GM18873 (cell line): Measurements from ENCODE around the gene LRP2.
"Not testable (repeated sequence)": the region's sequence is repeated elsewhere in the genome, so short reads cannot be mapped to it uniquely, and the experiment has no call there.

Source experiments
- ATAC-seq: cut with Tn5 transposase; IDR thresholded peaks from one replicate; pipeline ENCODE4 v1.9.1; 2021; ENCODE audit warnings: mild to moderate bottlenecking, moderate library complexity, moderate number of reproducible peaks; ENCODE audit not compliant: unreplicated experiment, low FRiP score

Gene LRP2

DNA sequence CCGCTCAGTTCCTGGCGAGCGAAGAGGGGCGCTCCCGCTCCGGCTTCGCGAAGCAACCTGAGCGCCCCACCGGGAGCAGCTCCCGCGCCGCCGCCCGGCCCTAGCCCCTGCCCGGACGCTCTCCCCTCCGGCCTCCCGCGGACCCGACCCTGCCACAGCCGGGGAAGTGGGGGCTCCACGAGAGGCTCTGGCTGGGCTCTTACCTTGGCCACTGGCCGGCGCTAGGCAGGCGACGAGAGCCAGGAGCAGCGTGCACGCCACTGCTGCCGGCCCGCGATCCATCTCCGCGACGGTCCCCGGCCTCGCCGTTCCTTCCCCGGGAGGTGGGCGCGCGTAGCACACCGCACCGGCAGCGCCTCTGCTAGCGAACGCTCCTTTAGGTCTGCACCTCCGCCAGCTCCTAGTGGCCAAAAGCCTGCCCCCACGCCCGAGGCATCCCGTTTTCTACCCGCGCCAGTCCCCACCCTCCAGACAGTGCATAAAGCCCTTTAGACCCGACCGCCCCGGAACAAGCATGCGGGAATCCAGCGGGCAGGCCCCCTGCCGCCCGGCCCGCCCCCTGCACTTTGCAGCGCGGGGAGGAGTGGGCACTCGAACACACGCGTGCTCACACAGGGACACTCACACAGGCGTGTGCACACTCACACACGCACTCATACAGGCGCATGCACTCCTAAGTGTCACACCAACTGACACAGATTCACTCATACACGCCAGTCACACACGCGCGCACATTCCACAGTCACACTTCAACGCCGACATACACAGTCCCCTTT, at the start of gene LRP2:
Gene LRP2 (minus strand): TSS at position 417 of the 776 bp plus-strand sequence. CDS start 135 bp downstream, at position 282.
- ATAC-seq = no peak

DNA sequence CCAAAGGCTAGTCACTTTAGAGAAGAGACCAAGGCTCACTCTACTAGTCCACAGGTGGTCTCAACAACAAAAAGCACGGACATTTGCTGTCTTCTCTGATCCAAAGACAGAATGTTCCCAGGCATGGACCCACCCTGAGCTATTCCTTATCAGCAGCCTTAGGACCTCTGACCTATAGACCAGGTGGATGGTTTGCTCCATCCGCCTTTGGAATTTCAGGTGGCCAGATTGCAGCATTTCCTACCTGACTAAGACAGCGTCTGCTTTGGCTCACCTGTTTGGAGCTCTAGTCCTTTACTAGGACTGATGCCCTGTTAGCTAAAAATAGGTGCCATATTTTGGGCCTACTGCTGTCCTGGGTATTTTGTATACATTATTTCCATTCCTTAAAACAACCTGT, 44.6 kb upstream of the LRP2 start:
- no peak for ATAC-seq

- ATAC-seq = not testable (repeated sequence)
Observed at GRCh38 chr2:169399491-169399890, 37.2 kb upstream of the LRP2 start.

DNA sequence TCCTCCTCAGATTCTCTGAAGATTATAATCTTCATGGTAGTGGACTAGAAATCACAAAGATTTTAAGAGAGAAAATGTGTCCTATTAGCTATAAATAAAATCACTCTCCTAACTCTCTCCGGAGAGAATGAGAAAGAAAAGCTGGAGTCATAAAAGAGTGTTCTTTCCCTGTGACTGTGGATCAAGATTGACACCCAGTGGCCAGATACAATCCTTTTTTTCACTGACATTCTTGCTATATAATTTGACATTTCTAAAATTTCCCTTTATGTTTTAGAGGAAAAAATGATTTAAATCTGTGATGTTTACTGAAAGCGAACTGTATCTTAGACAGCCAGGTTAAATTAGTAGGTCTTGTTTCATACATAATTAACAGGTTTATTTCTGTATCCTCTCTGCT, 35.4 kb upstream of the LRP2 start:
- ATAC-seq = no peak

DNA sequence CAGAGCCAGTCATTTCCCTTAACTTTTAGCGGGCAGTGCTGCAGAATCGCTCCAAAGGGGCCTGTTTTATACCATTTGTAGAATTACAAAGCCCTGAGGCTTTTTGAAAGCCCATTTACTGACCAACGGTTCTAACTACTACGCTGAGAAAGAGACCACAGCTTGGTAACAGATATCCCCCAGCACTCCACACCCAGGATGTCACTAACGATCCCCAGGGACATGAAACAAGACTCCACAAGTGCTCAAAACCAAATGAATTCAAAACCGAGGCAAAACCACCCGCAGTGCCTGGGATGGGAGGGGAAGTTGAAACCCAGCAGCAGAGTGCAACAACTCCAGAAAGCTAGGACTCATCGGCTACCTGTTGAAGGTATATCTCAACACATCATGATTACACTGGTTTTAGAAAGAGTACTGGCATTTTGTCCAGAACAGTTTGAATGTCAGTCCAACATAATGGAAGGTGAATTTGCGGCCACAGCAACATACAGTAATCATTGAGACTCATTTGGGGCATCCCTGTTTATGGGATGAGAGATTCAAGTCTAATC, 33.6 kb upstream of the LRP2 start:
- ATAC-seq = no peak

DNA sequence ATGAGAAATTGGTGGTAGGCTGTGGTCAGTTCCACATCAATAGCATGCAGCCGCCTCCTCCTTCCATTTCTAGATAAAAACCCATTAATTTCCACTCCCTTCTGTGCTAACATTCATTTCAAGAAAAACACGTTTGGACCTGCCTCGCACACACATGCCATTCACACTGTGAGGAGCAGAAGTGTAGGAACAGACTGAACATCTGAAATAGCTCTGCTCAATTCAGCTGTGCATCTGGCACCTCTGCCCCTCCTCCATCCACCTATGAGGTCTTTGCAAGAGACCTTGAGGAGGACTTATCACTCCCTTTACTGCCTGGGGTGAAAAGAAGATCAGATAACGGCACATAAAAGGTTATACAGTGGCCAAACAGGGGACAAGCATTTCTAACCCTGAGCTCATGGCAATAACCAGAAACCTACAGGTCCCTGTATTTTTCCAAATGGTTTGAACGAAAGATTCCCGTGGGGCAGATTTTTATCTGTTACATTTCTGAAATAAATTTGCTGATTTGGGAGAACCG, 30.8 kb upstream of the LRP2 start:
- no peak for ATAC-seq

GRCh38 chr2:169391236-169391635, 28.9 kb upstream of the LRP2 start:
- no peak for ATAC-seq

DNA sequence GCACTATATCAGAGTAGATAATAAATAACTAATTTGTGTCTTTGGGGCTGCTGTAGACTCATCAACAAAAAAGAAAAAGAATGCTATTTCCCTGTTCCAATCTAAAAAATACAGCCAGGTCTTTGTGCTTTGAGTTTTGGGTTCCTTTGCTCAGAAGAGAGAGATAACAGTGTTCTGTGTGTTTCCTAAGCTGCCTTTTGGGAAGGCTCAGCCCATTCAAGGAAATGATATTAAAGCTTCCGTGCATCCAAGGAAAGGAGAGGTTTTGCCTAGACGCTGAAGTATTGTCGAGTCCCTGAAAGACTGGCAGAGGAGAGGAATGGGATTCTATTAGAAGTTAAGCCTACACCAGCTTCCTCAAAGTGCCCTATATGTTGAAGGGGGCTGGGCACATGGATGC, 25.8 kb upstream of the LRP2 start:
- no peak for ATAC-seq

DNA sequence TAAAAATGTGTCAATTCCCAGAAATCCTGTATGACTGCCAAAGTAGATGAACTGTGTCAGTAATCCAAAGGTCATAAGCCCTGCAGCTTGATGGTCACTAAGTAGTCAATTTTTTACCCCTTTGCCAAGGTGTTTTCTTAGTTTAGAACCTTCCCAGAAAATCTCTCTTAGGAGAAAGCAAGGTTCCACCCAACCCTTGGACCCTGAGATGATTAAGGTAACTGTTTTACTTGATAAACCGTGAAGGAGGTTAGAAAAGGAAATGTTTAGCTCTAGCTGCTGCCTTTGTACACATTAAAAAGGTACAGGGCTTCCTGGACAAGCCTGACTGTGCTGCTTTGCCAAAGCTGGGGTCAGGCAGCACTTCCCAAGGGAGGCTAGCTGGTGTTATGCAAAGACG, 24.4 kb upstream of the LRP2 start:
- ATAC-seq = no peak

DNA sequence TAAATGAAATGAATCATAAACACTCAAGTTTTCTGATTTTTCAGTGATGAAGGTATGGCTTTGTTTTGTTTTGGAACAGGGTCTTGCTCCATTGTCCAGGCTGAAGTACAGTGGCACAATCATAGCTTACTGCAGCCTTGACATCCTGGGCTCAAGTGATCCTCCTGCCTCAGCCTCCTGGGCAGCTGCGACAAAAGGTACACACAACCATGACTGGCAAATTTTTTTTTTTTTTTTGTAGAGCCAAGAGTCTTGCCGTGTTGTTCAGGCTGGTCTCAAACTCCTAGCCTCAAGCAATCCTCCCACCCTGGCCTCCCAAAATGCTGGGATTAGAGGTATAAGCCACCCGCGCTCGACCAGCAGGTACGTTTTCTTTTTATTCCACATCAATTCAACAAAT, 22.5 kb upstream of the LRP2 start:
- no peak for ATAC-seq

DNA sequence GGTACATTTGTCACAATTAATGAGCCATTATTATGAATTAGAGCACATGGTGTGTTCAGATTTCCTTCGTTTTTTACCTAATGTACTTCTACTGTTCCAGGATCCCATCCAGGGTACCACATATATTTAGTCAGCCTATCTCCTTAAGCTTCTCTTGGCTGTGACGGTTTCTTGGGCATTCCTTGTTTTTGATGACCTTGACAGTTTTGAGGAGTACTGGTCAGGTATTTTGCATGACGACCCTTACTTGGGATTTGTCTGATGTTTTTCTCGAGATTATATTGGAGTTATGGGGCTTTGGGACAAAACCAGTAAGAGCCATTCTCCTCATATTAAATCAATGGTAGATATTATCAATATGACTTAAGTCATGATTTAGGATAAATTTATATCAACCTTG, 10.2 kb upstream of the LRP2 start:
- ATAC-seq = no peak

GRCh38 chr2:169366066-169366465, 3.7 kb upstream of the LRP2 start:
- no peak for ATAC-seq

DNA sequence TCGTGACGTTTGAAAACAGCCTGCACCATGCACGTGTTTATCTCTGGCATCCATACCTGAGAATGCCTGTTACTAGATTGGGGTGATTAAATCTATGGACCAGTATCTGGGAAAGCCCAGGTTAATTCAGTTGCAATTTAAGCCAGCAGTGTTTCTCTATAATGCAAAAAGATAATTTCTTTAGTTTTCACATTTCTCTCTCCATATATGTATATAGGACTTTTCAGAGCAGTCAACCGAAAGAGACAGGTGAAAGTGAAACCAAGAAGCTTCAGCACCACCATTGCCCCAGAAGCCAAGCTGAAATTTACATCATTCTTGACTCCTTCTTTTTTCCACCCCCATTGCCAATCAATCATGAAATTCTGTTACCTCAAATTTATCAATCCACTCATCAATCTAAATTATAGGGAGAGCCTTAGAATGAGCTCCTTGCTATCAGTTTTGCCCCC, 2.7 kb upstream of the LRP2 start:
- ATAC-seq = peak; percentile 63

DNA sequence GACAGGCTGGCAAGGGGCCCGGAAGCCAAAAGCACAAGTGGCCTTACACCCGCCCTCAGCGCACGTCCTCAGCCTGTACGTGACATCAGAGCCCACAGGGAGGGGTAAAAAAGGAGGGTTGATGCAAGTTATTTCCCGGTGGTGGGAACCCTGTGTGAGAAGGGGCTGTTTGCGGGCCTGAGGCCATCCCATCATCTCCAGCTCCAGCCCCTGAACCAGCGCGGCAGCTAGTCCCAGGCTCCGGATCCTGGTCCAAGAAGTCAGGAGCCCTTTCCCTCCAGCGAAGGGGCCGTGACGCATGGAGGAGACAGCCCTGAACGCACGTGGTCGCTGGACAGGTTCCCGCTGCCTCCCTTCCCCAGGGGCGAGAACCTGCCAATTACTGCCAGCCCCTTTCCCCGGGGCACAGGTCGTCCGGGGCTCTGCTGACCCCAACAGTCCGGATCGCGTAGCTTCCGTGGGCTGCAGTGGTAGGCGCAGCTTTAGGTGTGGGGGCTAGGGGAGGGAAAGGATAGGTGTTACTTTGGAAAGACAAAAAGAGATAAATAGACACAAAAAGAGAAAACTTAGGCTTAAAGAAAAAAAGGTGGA, 1.3 kb upstream of the LRP2 start:
- peak; percentile 61 for ATAC-seq

DNA sequence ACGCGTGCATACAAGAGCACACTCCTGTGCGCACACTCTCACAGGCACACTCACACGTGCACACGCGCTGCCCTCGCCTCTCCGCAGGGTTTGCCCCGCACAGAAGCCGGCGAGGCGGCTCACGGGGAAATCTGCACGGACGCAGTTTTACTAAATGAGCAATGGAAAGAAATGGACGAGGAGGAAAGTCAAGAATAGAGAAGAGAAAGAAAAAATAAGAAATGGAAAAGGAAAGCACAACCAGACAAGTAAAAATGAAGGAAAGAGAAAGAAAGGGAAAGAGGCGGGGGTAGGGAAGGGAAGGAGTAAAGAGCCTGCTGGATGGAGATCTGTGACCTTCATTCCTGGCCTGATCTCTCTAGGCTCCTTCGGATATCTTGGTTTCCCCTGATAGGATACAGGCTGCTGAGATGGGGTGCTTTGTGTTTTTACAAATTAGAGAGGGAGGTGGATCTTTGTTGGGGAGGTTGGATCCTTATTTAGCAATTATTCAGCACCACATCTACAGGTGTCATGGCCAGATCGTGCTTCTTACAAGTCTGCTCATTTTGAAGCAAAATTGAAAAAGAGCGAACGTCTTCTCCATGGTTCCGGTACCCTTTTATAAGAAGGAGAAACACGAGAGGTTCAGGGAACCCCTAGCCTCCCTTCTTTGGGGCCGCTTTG, 693 bp upstream of the LRP2 start:
- peak; percentile 3 for ATAC-seq

DNA sequence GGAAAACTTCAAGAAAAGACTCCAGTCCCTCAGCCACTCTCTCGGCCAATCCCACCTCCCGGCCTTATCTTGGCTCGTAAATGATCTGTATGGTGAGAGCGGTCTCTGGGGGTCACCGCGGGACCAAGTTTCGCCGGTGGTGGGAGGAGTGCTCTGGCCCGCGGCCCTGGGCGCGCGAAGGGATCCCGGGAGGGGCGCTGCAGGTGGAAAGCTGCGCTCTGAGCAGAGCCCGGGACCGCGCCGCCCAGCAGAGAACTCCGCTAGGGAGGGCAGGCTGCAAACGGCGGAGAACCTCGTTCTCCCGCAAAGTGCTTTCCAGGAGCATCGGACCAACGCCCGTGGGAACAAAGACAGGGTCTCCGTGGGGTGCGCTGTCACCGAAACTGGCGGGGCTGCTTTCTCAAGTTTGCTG, 622 bp downstream of the LRP2 start:
- no peak for ATAC-seq

DNA sequence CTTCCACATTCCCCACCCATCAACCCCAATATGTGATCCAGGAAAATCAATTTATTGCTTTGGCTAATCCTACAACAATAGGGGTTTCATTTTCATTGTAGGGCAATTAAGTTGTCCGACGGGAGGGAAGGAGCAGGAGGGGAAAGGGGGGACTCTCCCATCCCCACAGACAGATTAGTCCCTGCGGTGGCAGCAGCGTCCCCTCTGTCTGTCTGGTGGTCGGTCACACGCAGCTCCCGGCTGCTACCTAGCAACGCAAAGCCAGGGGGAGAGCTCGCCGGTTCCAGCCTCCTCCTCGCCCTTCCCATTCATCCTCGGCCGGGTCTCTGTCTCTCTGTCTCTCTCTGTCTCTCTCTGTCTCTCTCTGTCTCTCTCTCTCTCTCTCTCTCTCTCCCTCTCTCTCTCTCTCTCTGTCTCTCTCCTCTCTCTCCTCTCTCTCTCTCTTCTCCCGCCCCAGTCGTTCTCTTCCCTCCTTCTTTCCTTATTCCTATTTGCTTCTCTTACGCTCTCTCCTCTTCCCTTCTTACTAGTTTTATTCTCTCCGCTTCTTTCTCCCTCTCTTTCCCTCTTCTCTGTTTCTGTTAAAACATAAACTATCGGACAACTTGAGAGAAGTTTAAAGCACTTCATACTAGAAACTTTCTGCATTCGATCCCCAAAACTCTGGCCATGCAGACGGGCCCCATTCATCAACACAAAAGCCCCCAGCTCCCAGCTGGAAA, 1.2 kb downstream of the LRP2 start:
- ATAC-seq = no peak

- ATAC-seq = no peak
Observed at GRCh38 chr2:169358016-169358415, 4.3 kb downstream of the LRP2 start.

DNA sequence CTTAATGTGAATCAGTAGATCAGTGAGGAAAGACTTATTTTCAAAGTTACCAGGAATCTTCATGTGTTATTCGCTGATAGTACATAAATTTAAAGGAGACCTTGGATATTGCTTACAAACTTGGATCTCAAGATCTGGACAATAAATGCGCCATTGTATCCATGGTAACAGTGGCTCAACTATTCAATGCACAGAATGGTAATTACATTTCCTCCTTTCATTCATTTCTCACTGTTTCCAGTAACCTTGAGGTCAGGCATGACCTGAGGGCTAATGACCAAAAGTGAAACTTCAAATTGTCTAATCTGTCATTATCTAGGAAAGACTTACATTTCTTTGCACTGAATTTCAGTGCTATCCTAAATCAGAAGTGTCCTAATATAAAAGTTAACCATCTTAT, 8.1 kb downstream of the LRP2 start:
- no peak for ATAC-seq

DNA sequence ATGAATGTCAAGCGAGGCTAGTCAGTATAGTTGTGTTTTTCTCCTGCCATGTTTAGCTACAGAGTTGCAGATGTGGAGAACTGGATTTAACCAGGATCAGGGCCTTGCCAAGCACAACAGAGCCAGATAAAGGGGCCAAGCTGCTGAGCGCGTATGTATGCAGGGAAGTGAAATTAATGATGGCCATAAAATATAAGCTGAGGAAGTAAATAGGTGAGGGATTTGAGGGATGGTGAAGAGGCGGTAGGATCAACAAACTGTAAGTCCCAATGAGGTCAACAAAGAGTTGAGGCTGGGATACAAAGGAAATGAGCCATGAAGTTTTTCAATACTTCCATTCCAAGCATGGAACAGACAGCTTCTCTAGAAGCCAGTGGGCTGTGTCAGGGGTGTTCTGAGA, 10.6 kb downstream of the LRP2 start:
- no peak for ATAC-seq
